HepG2 (cell line): ENCODE measurements around the gene RBBP8NL. TPM values are rescaled to one million over a fixed set of nuclear protein-coding genes. Genes with fewer than 3 reads are reported as not detected.
A peak's percentile ranks its signal among the peaks of the same experiment; 100 is the strongest.

Source experiments
- CHCHD3 ChIP-seq: sonication (generic); formaldehyde crosslinking; IDR thresholded peaks from 2 replicates; pipeline ENCODE4 v1.8.0; 2022; ENCODE audit warnings: mild to moderate bottlenecking, missing genetic modification reagents, moderate library complexity
- CREM ChIP-seq, 2 experiments: sonication (generic) in 1 of 2; formaldehyde crosslinking in 1 of 2; IDR thresholded peaks; 2 replicates each; pipeline versions ENCODE4 v1.4.0 to v1.6.1; 2016 to 2020; ENCODE audit warnings: antibody characterized with exemption in 1 of 2, mild to moderate bottlenecking in 1 of 2, missing genetic modification reagents in 1 of 2
- DBP ChIP-seq: sonication (generic); formaldehyde crosslinking; IDR thresholded peaks from 2 replicates; pipeline ENCODE4 v1.4.0; 2020; ENCODE audit warnings: missing genetic modification reagents; ENCODE audit errors: not compliant biosample characterization
- FOSL2 ChIP-seq: sonication (generic); formaldehyde crosslinking; IDR thresholded peaks from 2 replicates; pipeline ENCODE4 v1.4.0; 2020; ENCODE audit warnings: missing genetic modification reagents
- GLI4 ChIP-seq: sonication (generic); formaldehyde crosslinking; IDR thresholded peaks from 2 replicates; pipeline ENCODE4 v1.5.1; 2020; ENCODE audit warnings: missing genetic modification reagents, mild to moderate bottlenecking, moderate library complexity, borderline replicate concordance
- KDM2A ChIP-seq: sonication (generic); formaldehyde crosslinking; IDR thresholded peaks from 2 replicates; pipeline ENCODE4 v1.4.0; 2020; ENCODE audit warnings: low read depth, missing genetic modification reagents, borderline replicate concordance
- MAX ChIP-seq: IDR thresholded peaks from 2 replicates; pipeline ENCODE4 v1.6.1; 2012; ENCODE audit warnings: inconsistent platforms
- NR2F1 ChIP-seq, 2 experiments: fragments of 450-650 bp in 1 of 2; formaldehyde crosslinking in 1 of 2; IDR thresholded peaks; 2 replicates each; pipeline versions ENCODE4 v1.5.0 to v1.6.1; 2016 to 2020; ENCODE audit warnings: mild to moderate bottlenecking in 1 of 2, missing compliant biosample characterization in 1 of 2, missing genetic modification reagents in 1 of 2, moderate library complexity in 1 of 2
- RAD51 ChIP-seq: fragments of 450-650 bp; IDR thresholded peaks from 2 replicates; pipeline ENCODE4 v1.6.1; 2016; ENCODE audit warnings: borderline replicate concordance
- RBAK ChIP-seq: sonication (generic); formaldehyde crosslinking; IDR thresholded peaks from 2 replicates; pipeline ENCODE4 v1.5.1; 2020; ENCODE audit warnings: mild to moderate bottlenecking, missing genetic modification reagents
- SNAPC5 ChIP-seq: sonication (generic); formaldehyde crosslinking; IDR thresholded peaks from 2 replicates; pipeline ENCODE4 v1.8.1; 2023; ENCODE audit warnings: mild to moderate bottlenecking, missing genetic modification reagents, borderline replicate concordance
- SOX13 ChIP-seq, 3 experiments: fragments of 450-650 bp in 1 of 3; sonication (generic) in 1 of 3; formaldehyde crosslinking in 1 of 3; IDR thresholded peaks in 2 of 3; conservative IDR thresholded peaks in 1 of 3; 2 replicates each; pipeline versions ENCODE4 v1.5.0 to v1.6.1; 2016 to 2020; ENCODE audit warnings: antibody characterized with exemption in 1 of 3, mild to moderate bottlenecking in 1 of 3, missing compliant biosample characterization in 1 of 3, missing genetic modification reagents in 1 of 3, moderate library complexity in 1 of 3
- SPEN ChIP-seq: sonication (generic); formaldehyde crosslinking; IDR thresholded peaks from 2 replicates; pipeline ENCODE4 v1.5.1; 2020; ENCODE audit warnings: low read depth, mild to moderate bottlenecking, missing genetic modification reagents
- SRSF9 ChIP-seq: fragments of 200-400 bp; formaldehyde crosslinking; IDR thresholded peaks from 2 replicates; pipeline ENCODE4 v1.6.1; 2018; ENCODE audit warnings: borderline replicate concordance, mild to moderate bottlenecking, low read depth, low read length; ENCODE audit not compliant: insufficient read depth, poor library complexity, severe bottlenecking
- TARDBP ChIP-seq: sonication (generic); formaldehyde crosslinking; IDR thresholded peaks from 2 replicates; pipeline ENCODE4 v1.8.0; 2022; ENCODE audit warnings: mild to moderate bottlenecking, missing genetic modification reagents
- TFDP2 ChIP-seq: sonication (generic); formaldehyde crosslinking; IDR thresholded peaks from 2 replicates; pipeline ENCODE4 v1.4.0; 2020; ENCODE audit warnings: missing genetic modification reagents
- ZC3H13 ChIP-seq: sonication (generic); formaldehyde crosslinking; IDR thresholded peaks from 2 replicates; pipeline ENCODE4 v1.8.1; 2023; ENCODE audit warnings: mild to moderate bottlenecking, missing genetic modification reagents, moderate library complexity
- ZEB1 ChIP-seq: IDR thresholded peaks from 2 replicates; pipeline ENCODE4 v1.6.1; 2012; ENCODE audit warnings: mild to moderate bottlenecking, low read depth, inconsistent platforms; ENCODE audit not compliant: insufficient replicate concordance
- ZFP36 ChIP-seq: fragments of 150-350 bp; IDR thresholded peaks from 2 replicates; pipeline ENCODE4 v1.6.1; 2018; ENCODE audit warnings: borderline replicate concordance, low read length, low read depth; ENCODE audit not compliant: partially characterized antibody
- ZFP41 ChIP-seq: sonication (generic); formaldehyde crosslinking; IDR thresholded peaks from 2 replicates; pipeline ENCODE4 v1.4.0; 2020; ENCODE audit warnings: mild to moderate bottlenecking, missing genetic modification reagents, borderline replicate concordance
- ZKSCAN1 ChIP-seq: fragments of 150-350 bp; IDR thresholded peaks from 2 replicates; pipeline ENCODE4 v1.6.1; 2014; ENCODE audit warnings: low read length
- ZNF33B ChIP-seq: sonication (generic); formaldehyde crosslinking; IDR thresholded peaks from 2 replicates; pipeline ENCODE4 v1.5.1; 2020; ENCODE audit warnings: mild to moderate bottlenecking, missing genetic modification reagents
- ZNF547 ChIP-seq: sonication (generic); formaldehyde crosslinking; IDR thresholded peaks from 2 replicates; pipeline ENCODE4 v1.5.1; 2020; ENCODE audit warnings: mild to moderate bottlenecking, missing genetic modification reagents
- ZNF577 ChIP-seq: sonication (generic); formaldehyde crosslinking; IDR thresholded peaks from 2 replicates; pipeline ENCODE4 v1.4.0; 2020; ENCODE audit warnings: mild to moderate bottlenecking, low read depth, missing genetic modification reagents, borderline replicate concordance
- ZNF761 ChIP-seq: sonication (generic); formaldehyde crosslinking; conservative IDR thresholded peaks from 2 replicates; pipeline ENCODE4 v1.4.0; 2020; ENCODE audit warnings: mild to moderate bottlenecking, missing genetic modification reagents
- ZNF777 ChIP-seq: sonication (generic); formaldehyde crosslinking; IDR thresholded peaks from 2 replicates; pipeline ENCODE4 v1.4.0; 2020; ENCODE audit warnings: missing genetic modification reagents
- polyA plus RNA-seq, 8 experiments: library from polyadenylated mRNA; depleted of rRNA in 3 of 8; stranded (reverse) in 7 of 8; unstranded in 1 of 8; fragments of >200 nt; fragmentation: Illumina TruSeq in 4 of 8; extraction: Trizol in 4 of 8; gene quantifications; 2 replicates each; pipeline versions ENCODE4 v1.2.1 to v1.2.3, GENCODE V29; 2011 to 2016; ENCODE audit warnings: low read depth in 4 of 8, missing spikeins in 1 of 8, mixed read lengths in 1 of 8; ENCODE audit not compliant: insufficient read depth in 1 of 8
- total RNA-seq, 5 experiments: library from RNA; depleted of rRNA; stranded (reverse); fragments of >200 nt; fragmentation: Illumina TruSeq; extraction: Trizol; gene quantifications; 2 replicates each; pipeline ENCODE4 v1.2.3, GENCODE V29; 2016; ENCODE audit warnings: low read depth in 1 of 5

Gene RBBP8NL
- total and polyA plus RNA-seq, 2 of the 13 experiments (the other 11 are each of a cell fraction or from before 2014, with no cell fraction given): 0.69 to 0.86 TPM

GRCh38 chr20:62405108-62405980, 22.0 kb downstream of the RBBP8NL start (continued):
- TF ChIP-seq SRSF9 (no peak), ZNF761 (CRISPR knock-in tag) (0 out of 2 replicates have a peak, but pooled peaks have one; percentile 50), KDM2A (CRISPR knock-in tag) (peak; percentile 36; the same call in 1 of the 2 replicates), CHCHD3 (peak; percentile 84; the same call in 1 of the 2 replicates), DBP (CRISPR knock-in tag) (no peak), ZNF547 (CRISPR knock-in tag) (peak; percentile 75; the same call in 1 of the 2 replicates), SPEN (CRISPR knock-in tag) (peak; percentile 25; the same call in 1 of the 2 replicates), ZC3H13 (CRISPR knock-in tag) (peak; percentile 6; the same call in 1 of the 2 replicates), ZNF577 (CRISPR knock-in tag) (no peak), ZKSCAN1 (no peak), TARDBP (CRISPR knock-in tag) (peak; percentile 76; the same call in 1 of the 2 replicates), ZNF777 (no peak), CREM (IDR thresholded peaks at IDR 0.05) (peak; percentile 84; the same call in 1 of the 2 replicates), CREM (CRISPR knock-in tag; IDR thresholded peaks at IDR 0.05) (no peak; the same call in 1 of the 2 replicates), NR2F1 (CRISPR knock-in tag; IDR thresholded peaks at IDR 0.05) (peak in 1 of 2 experiments; percentile 69; a peak in 2 of 4 replicates), TFDP2 (CRISPR knock-in tag) (peak; percentile 33; the same call in 1 of the 2 replicates), RAD51 (no peak), ZFP36 (no peak), RBAK (CRISPR knock-in tag) (no peak), ZNF33B (CRISPR knock-in tag) (peak; percentile 63; the same call in 1 of the 2 replicates), SOX13 (IDR thresholded peaks at IDR 0.05) (no peak), SOX13 (CRISPR knock-in tag; conservative IDR thresholded peaks at IDR 0.05 in 1 of 2, IDR thresholded peaks at IDR 0.05 in 1 of 2) (0 out of 4 replicates have a peak, but pooled peaks have one; percentile 12 to 20), MAX (peak; percentile 37; the same call in 1 of the 2 replicates), SNAPC5 (CRISPR knock-in tag) (no peak), ZFP41 (CRISPR knock-in tag) (no peak; the same call in 1 of the 2 replicates), ZEB1 (no peak), FOSL2 (CRISPR knock-in tag) (peak; percentile 57; the same call in 1 of the 2 replicates), GLI4 (CRISPR knock-in tag) (peak; percentile 84; the same call in 1 of the 2 replicates)
